ENCODE data around the gene FBXO27.

DNA sequence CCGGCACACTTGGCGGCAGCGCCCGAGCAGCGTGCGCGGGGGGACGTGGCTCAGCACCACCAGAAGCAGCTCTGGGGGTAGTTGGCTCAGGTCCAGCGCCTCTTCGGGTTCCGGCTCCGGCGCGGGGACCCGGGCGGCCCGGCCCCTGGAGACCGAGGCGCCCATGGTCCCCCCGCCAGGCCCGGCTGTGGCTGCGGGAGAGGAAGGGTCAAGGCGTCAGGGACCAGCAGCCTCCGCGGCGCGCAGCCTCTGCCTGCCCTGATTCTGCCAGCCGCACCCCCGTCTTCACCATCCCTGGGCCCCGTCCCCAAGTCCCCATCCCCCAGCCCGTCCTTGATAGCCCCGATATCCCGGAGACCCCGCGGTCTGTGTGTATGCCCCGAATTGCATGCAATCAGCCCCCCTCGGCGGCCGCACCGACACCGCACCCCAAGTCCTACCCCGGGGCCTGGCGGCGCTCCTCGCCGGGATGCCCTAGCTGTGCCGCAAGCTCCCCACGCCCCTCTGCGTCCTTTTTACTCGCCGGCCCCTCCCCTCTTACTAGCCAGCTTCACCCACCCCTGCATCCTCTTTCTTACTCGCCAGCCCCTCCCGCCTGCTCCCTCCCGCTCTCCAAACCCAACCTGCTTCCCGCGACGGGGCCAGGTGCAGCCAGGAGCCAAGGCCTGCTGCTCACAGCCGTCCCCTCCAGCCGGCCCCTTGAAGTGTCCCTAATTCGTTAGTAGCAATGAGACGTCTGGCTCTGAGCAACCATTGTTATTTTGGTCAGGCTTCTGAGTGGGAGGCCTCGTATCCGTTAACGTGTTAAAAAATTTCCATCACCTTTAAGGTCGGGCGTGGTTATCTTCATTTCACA is at the start of gene FBXO27:
- TF ChIP-seq POLR2AphosphoS5 (IDR thresholded peaks at IDR 0.05; ENCODE audit: borderline replicate concordance, low read depth, low read length), result no peak
- TF ChIP-seq EZH2 (IDR thresholded peaks at IDR 0.05), result no peak
- TF ChIP-seq FOXP2 (optimal IDR thresholded peaks at IDR 0.05; ENCODE audit: control extremely low read depth, extremely low read length, insufficient read depth), result no peak
